Adrenal gland (tissue), 12 donors: ENCODE data around the gene SCARF1. TPM values are rescaled to one million over a fixed set of nuclear protein-coding genes. Genes with fewer than 3 reads are reported as not detected.

Experiments used
- DNase-seq, 7 donors: peaks; one replicate each; pipeline ENCODE4 v3.0.0-alpha.2; 2019 to 2020
- H3K27ac ChIP-seq, 5 donors: fragments of 200-600 bp; sonication (generic) in 4 of 5; 1 replicate in 3 of 5; 2 replicates in 2 of 5; pipeline versions ENCODE4 v1.5.1 to v1.8.0; 2016 to 2020; ENCODE audit warnings: mild to moderate bottlenecking in 1 of 5
- H3K27me3 ChIP-seq: fragments of 200-600 bp; 2 replicates; pipeline ENCODE4 v1.8.0; 2021
- H3K36me3 ChIP-seq, 2 donors: fragments of 200-600 bp; replicated peaks in 1 of 2; 1 replicate in 1 of 2; 2 replicates in 1 of 2; pipeline versions ENCODE4 v1.5.1 to v1.8.0; 2018 to 2022
- H3K4me1 ChIP-seq, 2 donors: fragments of 200-600 bp; replicated peaks in 1 of 2; 1 replicate in 1 of 2; 2 replicates in 1 of 2; pipeline versions ENCODE4 v1.5.1 to v1.8.0; 2018 to 2021
- H3K4me3 ChIP-seq, 4 donors: fragments of 200-600 bp; sonication (generic) in 3 of 4; one replicate each; pipeline ENCODE4 v1.5.1; 2016 to 2018
- H3K9me3 ChIP-seq, 3 donors: fragments of 200-600 bp; sonication (generic) in 1 of 3; replicated peaks in 1 of 3; 1 replicate in 2 of 3; 2 replicates in 1 of 3; pipeline versions ENCODE4 v1.5.1 to v1.8.0; 2016 to 2021
- POLR2A ChIP-seq, 2 donors: fragments of 450-650 bp; IDR thresholded peaks; one replicate each; pipeline ENCODE4 v1.6.1; 2017; ENCODE audit warnings: antibody characterized with exemption in 2 of 2, mild to moderate bottlenecking in 2 of 2, moderate library complexity in 1 of 2
- WGBS, 4 donors: extraction: QIAGEN DNeasy Blood & Tissue Kit in 2 of 4; methylation state at CpG; one replicate each; pipeline versions ENCODE4 v1.1.5 to v1.1.7; 2013 to 2017; 5-methylcytosine and 5-hydroxymethylcytosine counted together
- intact Hi-C, 2 donors: fragments of 100-400 bp; cut with DNase I; formaldehyde crosslinking; loops; one replicate each; pipeline versions ENCODE4 v1.14.1 to v1.15.0; 2022 to 2023
- polyA plus RNA-seq, 3 donors: library from polyadenylated mRNA; stranded (reverse); fragments of 200-250 nt in 2 of 3; fragments of 350-450 nt in 1 of 3; fragmentation: Illumina TruSeq in 1 of 3; extraction: RNeasy Lipid Tissue Mini Kit (QIAGEN cat#74804) in 1 of 3; gene quantifications; one replicate each; pipeline ENCODE4 v1.2.3, GENCODE V29; 2013 to 2014
- total RNA-seq, 9 donors: library from RNA; depleted of rRNA in 4 of 9; stranded (reverse); fragments of >200 nt in 4 of 9; fragments of 120-200 nt in 1 of 9; fragmentation: NEBNext Ultra II Directional in 1 of 9; extraction: Animal tissue kit (Norgen Biotek cat#: 25700) in 1 of 9; gene quantifications; one replicate each; pipeline versions ENCODE4 v1.1.0 to v1.2.4, GENCODE V29; 2013 to 2023
- TF ChIP-seq, protein P1 (sequence below), 6 experiments: fragments of 450-650 bp in 4 of 6; fragments of 200-600 bp in 2 of 6; sonication (generic) in 1 of 6; IDR thresholded peaks; 1 replicate in 5 of 6; 2 replicates in 1 of 6; pipeline versions ENCODE4 v1.5.1 to v1.8.0; 2016 to 2021; ENCODE audit warnings: antibody characterized with exemption in 6 of 6, mild to moderate bottlenecking in 2 of 6, moderate library complexity in 1 of 6
- donor health status: healthy with polysubstance abuse.
- donor health status: Bipolar disorder and iron deficiency.
- donor health status: DM: yes; HTN: yes; CAD: no.
- donor health status: DM: no; HTN: no; CAD: no.
- donor health status: DM: no; HTN: no; CAD: no.
- donor health status: DM: yes; HTN: yes; CAD: no.

Gene SCARF1
- total and polyA plus RNA-seq, 12 donors, result 0.81 to 24.8 (median 16.0) TPM

DNA sequence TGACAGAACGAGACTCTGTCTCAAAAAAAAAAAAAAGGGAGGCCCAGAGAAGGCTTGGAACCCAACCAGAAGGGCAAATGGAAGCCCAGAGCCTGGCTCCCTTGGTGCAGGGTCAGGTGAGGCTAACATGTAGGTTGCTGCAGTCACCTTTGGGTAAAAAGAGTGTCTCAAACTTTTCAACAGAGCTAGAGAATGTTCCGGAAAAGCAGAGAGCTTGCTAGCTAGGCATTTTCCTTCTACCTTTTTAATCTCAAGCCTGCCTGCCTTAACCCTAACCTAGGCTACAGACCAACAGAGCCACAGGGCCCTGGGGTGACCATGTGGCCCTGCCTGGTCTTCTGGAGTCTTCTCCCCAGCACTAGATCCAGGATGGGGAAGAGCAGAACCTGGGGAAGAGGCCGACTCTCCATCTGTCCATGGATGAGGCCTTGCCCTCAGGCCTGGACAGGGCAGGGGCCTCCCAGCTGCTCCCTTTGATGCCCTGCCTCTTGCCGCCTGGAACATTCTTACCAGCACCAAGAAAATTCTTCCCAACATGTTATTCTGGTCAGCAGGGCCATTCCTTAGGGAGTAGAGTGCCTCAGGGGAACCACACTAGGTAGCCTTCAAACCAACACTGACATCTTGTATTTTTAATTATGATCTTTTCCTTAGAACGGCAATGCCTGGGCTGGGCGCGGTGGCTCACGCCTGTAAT lies 47.0 kb downstream of the SCARF1 start:
- WGBS, 4 donors, result 90 to 97% (median 96%) methylated on average over 7 to 8 of the region's 8 CpGs

DNA sequence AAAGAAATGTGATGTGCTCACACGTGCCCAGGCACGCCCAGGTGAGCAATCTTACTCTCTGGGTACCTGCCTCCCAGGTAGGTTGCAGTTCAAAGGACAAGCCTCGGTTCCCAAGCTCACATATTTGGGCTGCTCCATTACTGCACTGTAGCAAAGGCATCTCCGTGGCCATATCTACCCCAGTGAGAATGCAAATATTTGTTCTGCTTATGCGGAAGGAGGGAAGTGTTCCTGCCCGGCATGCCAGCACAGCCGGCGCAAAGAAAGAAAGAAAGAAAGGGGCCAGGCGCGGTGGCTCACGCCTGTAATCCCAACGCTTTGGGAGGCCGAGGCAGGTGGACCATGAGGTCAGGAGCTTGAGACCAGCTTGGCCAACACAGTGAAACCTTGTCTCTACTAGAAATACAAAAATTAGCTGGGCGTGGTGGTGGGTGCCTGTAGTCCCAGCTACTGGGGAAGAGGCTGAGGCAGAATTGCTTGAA lies 47.6 kb downstream of the SCARF1 start:
- intact Hi-C loops, result no loop called here
- no peaks in the 10 kb centered on the region for H3K9me3 ChIP-seq
- H3K4me1 ChIP-seq, result peaks cover 0 to 6% of the 10 kb centered on the region in 2 donors
- H3K27me3 ChIP-seq, result no peaks in the 10 kb centered on the region
- H3K27ac ChIP-seq, result no peak overlapping the region
- 93 to 96% (median 94%) methylated on average over 14 of the region's 14 CpGs for WGBS, 4 donors
- no peak for DNase-seq
- peaks cover 0 to 4% of the 10 kb centered on the region in 2 donors for H3K36me3 ChIP-seq
- TF ChIP-seq, protein P1, sequence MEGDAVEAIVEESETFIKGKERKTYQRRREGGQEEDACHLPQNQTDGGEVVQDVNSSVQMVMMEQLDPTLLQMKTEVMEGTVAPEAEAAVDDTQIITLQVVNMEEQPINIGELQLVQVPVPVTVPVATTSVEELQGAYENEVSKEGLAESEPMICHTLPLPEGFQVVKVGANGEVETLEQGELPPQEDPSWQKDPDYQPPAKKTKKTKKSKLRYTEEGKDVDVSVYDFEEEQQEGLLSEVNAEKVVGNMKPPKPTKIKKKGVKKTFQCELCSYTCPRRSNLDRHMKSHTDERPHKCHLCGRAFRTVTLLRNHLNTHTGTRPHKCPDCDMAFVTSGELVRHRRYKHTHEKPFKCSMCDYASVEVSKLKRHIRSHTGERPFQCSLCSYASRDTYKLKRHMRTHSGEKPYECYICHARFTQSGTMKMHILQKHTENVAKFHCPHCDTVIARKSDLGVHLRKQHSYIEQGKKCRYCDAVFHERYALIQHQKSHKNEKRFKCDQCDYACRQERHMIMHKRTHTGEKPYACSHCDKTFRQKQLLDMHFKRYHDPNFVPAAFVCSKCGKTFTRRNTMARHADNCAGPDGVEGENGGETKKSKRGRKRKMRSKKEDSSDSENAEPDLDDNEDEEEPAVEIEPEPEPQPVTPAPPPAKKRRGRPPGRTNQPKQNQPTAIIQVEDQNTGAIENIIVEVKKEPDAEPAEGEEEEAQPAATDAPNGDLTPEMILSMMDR (IDR thresholded peaks at IDR 0.05), result no peak
- no peak for TF ChIP-seq POLR2A (IDR thresholded peaks at IDR 0.05)
- no peak overlapping the region for H3K4me3 ChIP-seq

More for the DNA sequence above, 47.0 kb downstream of the SCARF1 start:
- H3K27ac ChIP-seq, result no peak overlapping the region
- TF ChIP-seq, protein P1 (IDR thresholded peaks at IDR 0.05), result no peak
- TF ChIP-seq POLR2A (IDR thresholded peaks at IDR 0.05), result no peak
- H3K27me3 ChIP-seq, result no peaks in the 10 kb centered on the region
- intact Hi-C loops, result no loop called here
- H3K9me3 ChIP-seq, result no peaks in the 10 kb centered on the region
- no peak overlapping the region for H3K4me3 ChIP-seq
- H3K4me1 ChIP-seq, result no peaks in the 10 kb centered on the region
- H3K36me3 ChIP-seq, result no peaks in the 10 kb centered on the region
- DNase-seq, result no peak

DNA sequence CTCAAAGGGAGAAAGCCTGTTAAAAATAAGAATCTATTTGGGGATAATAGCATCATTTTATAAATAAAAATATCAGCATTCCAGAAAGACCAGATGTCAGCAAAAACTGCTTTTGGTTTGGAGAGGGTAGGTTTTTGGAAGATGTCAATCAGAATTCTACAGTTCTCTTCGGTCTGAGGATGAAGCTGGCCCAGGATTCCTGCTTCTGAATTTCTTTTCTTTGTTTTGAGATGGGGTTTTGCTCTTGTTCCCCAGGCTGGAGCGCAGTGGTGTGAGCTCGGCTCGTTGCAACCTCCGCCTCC lies 52.0 kb downstream of the SCARF1 start:
- WGBS, 4 donors, result 92 to 96% (median 94%) methylated on average over 5 of the region's 5 CpGs
- TF ChIP-seq, protein P1 (IDR thresholded peaks at IDR 0.05), result no peak
- TF ChIP-seq POLR2A (IDR thresholded peaks at IDR 0.05), result no peak
- Histone ChIP-seq H3K4me1 (peaks cover 15 to 27% of the 10 kb centered on the region in 2 donors), H3K27me3 (no peaks in the 10 kb centered on the region), H3K4me3 (no peak overlapping the region), H3K27ac (no peak overlapping the region), H3K36me3 (peaks cover 0 to 5% of the 10 kb centered on the region in 2 donors), H3K9me3 (no peaks in the 10 kb centered on the region)
- no peak for DNase-seq
- intact Hi-C loops, result no loop called here

DNA sequence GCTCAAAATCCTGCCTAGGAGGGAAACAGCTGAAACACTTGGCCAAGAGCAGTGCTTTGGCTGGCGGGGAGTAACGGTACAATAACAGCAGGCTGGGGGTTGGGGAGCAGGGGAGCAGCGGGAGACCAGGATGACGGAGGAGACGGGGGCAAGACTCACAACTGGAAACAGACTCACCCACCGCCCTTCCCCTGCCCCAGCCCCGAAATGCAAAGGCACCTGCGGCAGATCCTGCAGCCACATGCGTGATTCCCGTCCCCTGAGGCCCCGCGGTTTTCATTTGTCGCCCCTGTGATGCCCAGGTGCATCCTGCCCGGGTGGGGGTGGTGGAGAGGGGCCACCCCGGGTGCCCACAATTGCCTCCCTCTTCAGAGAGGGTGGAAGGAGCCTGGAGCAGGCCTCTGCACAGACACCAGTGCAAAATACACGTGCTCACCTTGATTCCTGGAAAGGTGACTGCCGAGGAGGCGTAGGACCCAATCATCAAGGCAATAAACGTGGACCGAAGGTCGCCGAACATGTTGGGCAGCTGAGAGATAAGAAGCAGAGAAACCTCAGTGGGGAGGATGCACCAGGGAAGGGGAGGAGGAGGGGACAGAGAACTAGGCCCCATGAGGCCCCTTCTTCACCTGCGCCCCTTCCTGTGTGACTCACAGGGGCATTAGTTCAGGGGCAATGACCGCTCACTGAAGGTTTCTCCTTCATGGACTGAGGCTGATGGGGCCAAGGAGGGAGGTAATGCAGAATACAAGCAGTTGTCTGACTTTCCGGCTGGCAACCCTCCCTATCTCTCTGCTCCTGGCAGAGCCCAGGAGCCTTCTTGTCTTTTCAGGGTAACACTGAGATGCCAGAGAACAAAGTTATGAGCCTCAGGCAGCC lies 52.5 kb downstream of the SCARF1 start:
- whole genome bisulfite sequencing, 4 donors, result 60 to 77% (median 73%) methylated on average over 24 to 25 of the region's 25 CpGs
- DNase-seq, result no peak
- peaks cover 0 to 5% of the 10 kb centered on the region in 2 donors for H3K36me3 ChIP-seq
- TF ChIP-seq, protein P1 (IDR thresholded peaks at IDR 0.05), result no peak
- TF ChIP-seq POLR2A (IDR thresholded peaks at IDR 0.05), result no peak
- H3K4me1 ChIP-seq, result peaks cover 15 to 27% of the 10 kb centered on the region in 2 donors
- no peak overlapping the region for H3K27ac ChIP-seq
- no peak overlapping the region for H3K4me3 ChIP-seq
- intact Hi-C loops, result no loop called here
- no peaks in the 10 kb centered on the region for H3K9me3 ChIP-seq
- no peaks in the 10 kb centered on the region for H3K27me3 ChIP-seq
